ENCODE measurements around the gene CDK5RAP2.

GRCh38 chr9:120408680-120409258 is 171.2 kb downstream of the CDK5RAP2 start:
- no peak for TF ChIP-seq EGR1 (IDR thresholded peaks at IDR 0.05)
- TF ChIP-seq YY1 (IDR thresholded peaks at IDR 0.05; ENCODE audit: low read depth): no peak
- no peak for TF ChIP-seq TEAD4 (IDR thresholded peaks at IDR 0.05)
- TF ChIP-seq RAD21 (IDR thresholded peaks at IDR 0.05; ENCODE audit: low read depth): no peak
- no peak for TF ChIP-seq REST (IDR thresholded peaks at IDR 0.05; ENCODE audit: low read depth)
- no peak for TF ChIP-seq EP300 (IDR thresholded peaks at IDR 0.05; ENCODE audit: borderline replicate concordance)
- no peak for TF ChIP-seq TAF1 (IDR thresholded peaks at IDR 0.05; ENCODE audit: low read depth)
